Measurements from ENCODE around the gene ERLIN1.
"Not testable (repeated sequence)": the region's sequence is repeated elsewhere in the genome, so short reads cannot be mapped to it uniquely, and the experiment has no call there.

The ERLIN1 gene

DNA sequence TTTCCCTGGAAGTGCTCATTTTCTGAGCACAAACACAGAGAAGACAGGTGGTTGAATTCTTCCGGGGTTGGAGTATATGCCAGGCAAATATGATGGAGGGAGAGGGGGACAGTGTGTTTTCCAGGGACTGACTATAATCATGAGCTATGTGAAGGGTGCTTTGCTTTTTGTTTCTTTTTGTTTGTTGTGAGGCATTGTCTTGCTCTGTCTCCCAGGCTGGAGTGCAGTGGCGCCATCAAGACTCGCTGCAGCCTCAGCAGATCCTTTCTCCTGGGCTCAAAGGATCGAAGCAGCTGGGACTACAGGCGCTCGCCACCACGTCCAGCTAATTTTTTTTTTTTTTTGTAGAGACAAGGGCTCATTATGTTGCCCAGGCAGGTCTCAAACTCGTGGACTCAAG lies 56.9 kb downstream of the ERLIN1 start:
- no peak for TF ChIP-seq CTCF (IDR thresholded peaks at IDR 0.05; ENCODE audit: low read depth, low read length)
- no peak overlapping the region for H3K4me3 ChIP-seq (ENCODE audit: low read depth, low read length)

DNA sequence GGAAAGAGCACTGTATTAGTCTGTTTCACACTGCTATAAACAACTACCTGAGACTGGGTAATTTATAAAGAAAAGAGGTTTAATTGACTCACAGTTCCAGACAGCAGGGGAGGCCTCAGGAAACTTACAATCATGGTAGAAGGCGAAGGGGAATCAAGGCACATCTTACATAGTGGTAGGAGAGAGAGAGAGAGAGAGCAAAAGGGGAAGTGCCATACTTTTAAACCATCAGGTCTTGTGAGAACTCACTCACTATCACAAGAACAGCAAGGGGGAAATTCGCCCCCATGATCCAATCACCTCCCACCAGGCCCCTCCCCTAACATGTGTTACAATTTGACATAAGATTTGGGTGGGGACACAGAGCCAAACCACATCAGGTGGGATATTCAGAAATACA lies 60.5 kb downstream of the ERLIN1 start:
- H3K4me3 ChIP-seq (ENCODE audit: low read depth, low read length): not testable (repeated sequence)

DNA sequence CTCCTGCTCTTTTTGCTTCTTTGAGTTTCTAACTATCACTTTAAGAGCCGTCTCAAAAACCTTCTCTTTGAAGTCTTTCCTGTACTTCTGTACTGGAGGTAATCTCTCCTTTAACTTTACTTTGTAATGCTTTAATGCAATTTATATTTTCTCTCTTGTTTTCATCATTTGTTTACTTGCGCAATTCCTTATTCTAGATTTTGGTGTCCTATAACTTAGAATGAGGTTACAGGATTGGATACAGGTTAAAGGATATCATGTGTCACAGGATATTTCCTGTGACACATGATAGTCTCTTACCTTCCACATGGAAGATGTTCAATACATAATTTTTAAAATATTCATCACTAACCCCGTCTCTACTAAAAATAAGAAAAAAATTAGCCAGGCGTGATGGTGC lies 61.7 kb downstream of the ERLIN1 start:
- TF ChIP-seq CTCF (IDR thresholded peaks at IDR 0.05; ENCODE audit: low read depth, low read length): no peak
- no peak overlapping the region for H3K4me3 ChIP-seq (ENCODE audit: low read depth, low read length)

DNA sequence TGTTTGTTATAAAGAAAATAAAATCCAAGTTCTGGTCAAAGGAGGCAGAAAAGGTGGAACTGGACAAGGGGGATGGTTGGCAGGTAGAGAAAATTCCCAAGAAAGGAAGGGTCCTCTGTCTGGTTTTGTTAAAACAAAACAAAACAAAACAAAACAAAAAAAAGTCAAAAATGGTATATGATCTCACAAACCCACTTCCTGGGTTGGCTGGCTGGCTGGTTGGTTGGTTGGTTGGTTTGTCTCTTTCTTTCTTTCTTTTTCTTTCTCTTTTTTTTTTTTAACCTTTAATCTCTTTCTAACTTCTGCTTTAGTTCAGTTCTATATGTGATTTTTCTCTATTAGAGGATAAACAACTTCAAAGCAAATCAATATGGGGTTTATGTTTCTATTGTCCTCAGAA lies 63.0 kb downstream of the ERLIN1 start:
- no peak overlapping the region for H3K4me3 ChIP-seq (ENCODE audit: low read depth, low read length)
- TF ChIP-seq CTCF (IDR thresholded peaks at IDR 0.05; ENCODE audit: low read depth, low read length): no peak

GRCh38 chr10:100120550-100120949 lies 65.3 kb downstream of the ERLIN1 start:
- no peak for TF ChIP-seq CTCF (IDR thresholded peaks at IDR 0.05; ENCODE audit: low read depth, low read length)
- H3K4me3 ChIP-seq (ENCODE audit: low read depth, low read length): no peak overlapping the region

DNA sequence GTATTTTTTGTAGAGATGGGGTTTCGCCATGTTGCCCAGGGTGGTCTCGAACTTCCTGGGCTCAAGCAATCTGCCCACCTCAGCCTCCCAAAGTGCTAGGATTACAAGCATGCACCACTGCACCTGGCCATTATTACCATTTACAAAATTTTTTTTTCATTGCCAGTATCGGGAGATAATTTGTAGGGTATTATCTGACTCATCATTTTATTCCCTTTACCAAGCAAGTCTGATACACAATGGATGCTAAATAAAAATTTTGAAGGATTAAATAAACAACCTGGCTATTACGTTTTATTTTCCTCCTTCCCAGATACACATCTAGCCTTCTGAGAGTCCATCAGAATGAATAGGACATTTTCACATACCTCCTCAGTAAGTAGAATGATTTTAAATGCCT lies 66.1 kb downstream of the ERLIN1 start:
- no peak for TF ChIP-seq CTCF (IDR thresholded peaks at IDR 0.05; ENCODE audit: low read depth, low read length)
- no peak overlapping the region for H3K4me3 ChIP-seq (ENCODE audit: low read depth, low read length)

DNA sequence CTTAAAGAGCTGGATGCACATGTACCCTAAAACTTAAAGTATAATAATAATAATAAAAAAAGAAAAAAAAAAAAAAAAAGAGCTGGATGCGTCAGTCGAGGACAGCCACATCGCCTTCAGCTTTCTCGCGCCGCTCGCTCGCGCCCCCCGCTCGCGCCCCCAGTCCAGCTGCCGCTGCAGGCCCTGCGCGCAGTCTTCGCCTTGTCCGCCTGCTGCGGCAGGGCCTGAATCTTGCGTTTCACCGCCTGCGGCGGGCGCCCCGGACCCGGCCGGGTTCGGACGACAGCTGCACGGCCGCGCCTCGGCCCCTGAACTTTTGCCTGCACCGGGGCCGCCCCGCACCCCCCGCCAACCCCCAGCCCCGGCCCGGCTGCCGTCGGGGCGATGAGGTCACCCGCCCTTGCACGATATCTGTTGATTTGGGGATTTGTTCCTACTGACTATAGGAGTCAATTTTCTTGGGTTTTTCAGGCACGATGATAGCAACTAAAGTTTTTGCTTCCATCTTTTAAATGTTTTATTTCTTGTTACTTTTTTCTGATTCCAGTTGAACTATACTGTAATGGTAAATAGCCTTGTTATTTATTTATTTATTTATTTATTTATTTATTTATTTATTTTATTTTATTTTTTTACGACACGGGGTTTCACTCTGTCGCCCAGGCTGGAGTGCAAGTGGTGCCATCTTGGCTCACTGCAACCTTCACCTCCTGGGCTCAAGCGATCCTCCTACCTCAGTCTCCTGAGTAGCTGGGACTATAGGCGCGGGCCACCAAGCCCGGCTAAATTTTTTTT lies 70.7 kb downstream of the ERLIN1 start:
- TF ChIP-seq CTCF (IDR thresholded peaks at IDR 0.05; ENCODE audit: low read depth, low read length): no peak
- no peak overlapping the region for H3K4me3 ChIP-seq (ENCODE audit: low read depth, low read length)

DNA sequence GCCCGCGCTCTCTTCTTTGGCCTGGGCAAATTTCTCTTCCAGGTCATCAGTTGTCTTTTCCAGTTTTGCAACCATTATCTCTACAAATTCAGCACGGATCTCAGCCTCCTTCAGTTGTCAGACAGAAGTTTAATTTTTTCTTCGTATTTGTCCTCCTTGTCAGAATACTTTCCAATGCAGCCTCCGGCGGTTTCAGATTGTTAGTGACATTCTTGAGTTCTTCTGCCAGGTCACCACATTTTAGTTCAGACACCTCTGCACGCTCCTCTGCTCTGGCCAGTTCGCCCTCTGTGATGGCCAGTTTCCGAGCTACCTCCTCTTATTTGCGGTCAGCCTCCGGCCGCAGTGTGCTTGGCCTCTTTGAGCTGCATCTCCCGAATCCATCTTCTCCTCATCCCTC lies 71.4 kb downstream of the ERLIN1 start:
- no peak for TF ChIP-seq CTCF (IDR thresholded peaks at IDR 0.05; ENCODE audit: low read depth, low read length)
- H3K4me3 ChIP-seq (ENCODE audit: low read depth, low read length): no peak overlapping the region

Data from WI38 (cell line).